Spleen (tissue), 7 donors: Measurements from ENCODE around the gene C11orf71.

ENCODE experiments used
- POLR2A ChIP-seq, 3 donors: fragments of 450-650 bp; IDR thresholded peaks; one replicate each; pipeline ENCODE4 v1.5.1; 2017; ENCODE audit warnings: antibody characterized with exemption in 3 of 3, mild to moderate bottlenecking in 1 of 3
- POLR2AphosphoS5 ChIP-seq, 3 donors: sonication (generic); formaldehyde crosslinking; IDR thresholded peaks; one replicate each; pipeline ENCODE4 v1.5.1; 2017; ENCODE audit warnings: antibody characterized with exemption in 3 of 3
- TF ChIP-seq, protein P1 (sequence below), 11 experiments: fragments of 200-600 bp in 7 of 11; fragments of 450-650 bp in 4 of 11; sonication (generic) in 4 of 11; IDR thresholded peaks in 8 of 11; conservative IDR thresholded peaks in 3 of 11; 1 replicate in 7 of 11; 2 replicates in 4 of 11; pipeline versions ENCODE4 v1.4.0 to v1.8.0; 2016 to 2021; ENCODE audit warnings: antibody characterized with exemption in 11 of 11, inconsistent platforms in 4 of 11, mild to moderate bottlenecking in 1 of 11
- donor health status: DM: no; HTN: no; CAD: no; lungs with moderate emphysema.
- donor health status: DM: no; HTN: no; CAD: no.
- donor health status: DM: no; HTN: no; CAD: no.

DNA sequence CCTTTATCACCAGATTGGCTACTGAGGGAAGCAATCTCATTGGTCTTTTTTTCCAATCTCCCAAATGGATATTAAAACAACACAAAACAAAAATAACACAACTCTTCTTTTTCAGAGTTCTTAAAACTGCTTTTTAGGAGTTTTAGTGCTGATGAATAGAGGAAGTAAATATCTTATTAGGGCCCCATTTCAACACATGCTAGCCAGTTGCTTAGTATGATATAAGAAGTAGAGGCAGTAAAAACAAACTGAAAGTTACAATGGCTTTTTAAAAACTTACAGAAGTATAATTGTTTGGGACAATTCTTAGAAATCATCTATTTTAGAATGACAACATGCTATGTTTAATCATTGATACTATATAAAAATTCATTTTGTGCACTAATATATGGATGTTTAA lies 3.4 kb downstream of the C11orf71 start:
- TF ChIP-seq, protein P1, sequence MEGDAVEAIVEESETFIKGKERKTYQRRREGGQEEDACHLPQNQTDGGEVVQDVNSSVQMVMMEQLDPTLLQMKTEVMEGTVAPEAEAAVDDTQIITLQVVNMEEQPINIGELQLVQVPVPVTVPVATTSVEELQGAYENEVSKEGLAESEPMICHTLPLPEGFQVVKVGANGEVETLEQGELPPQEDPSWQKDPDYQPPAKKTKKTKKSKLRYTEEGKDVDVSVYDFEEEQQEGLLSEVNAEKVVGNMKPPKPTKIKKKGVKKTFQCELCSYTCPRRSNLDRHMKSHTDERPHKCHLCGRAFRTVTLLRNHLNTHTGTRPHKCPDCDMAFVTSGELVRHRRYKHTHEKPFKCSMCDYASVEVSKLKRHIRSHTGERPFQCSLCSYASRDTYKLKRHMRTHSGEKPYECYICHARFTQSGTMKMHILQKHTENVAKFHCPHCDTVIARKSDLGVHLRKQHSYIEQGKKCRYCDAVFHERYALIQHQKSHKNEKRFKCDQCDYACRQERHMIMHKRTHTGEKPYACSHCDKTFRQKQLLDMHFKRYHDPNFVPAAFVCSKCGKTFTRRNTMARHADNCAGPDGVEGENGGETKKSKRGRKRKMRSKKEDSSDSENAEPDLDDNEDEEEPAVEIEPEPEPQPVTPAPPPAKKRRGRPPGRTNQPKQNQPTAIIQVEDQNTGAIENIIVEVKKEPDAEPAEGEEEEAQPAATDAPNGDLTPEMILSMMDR (IDR thresholded peaks at IDR 0.05 in 8 of 11, conservative IDR thresholded peaks at IDR 0.05 in 3 of 11), result no peak
- TF ChIP-seq POLR2A (IDR thresholded peaks at IDR 0.05) (no peak), POLR2AphosphoS5 (IDR thresholded peaks at IDR 0.05) (no peak)
